GM23248 (cell line): ENCODE results near the gene TNFRSF19. TPM values are rescaled to one million over a fixed set of nuclear protein-coding genes. Genes with fewer than 3 reads are reported as not detected.

Experiments
- DNase-seq: peaks from one replicate; pipeline ENCODE4 v3.0.0-alpha.2; 2015
- H2AFZ ChIP-seq: fragments of 200-600 bp; sonication (generic); 2 replicates; pipeline ENCODE4 v1.6.1; 2016; ENCODE audit warnings: antibody characterized with exemption
- H3F3A ChIP-seq: fragments of 200-600 bp; sonication (generic); 2 replicates; pipeline ENCODE4 v1.6.1; 2016; ENCODE audit warnings: mild to moderate bottlenecking, antibody characterized with exemption, mixed run types; ENCODE audit not compliant: insufficient read depth
- H3K27ac ChIP-seq: fragments of 200-600 bp; sonication (generic); 2 replicates; pipeline ENCODE4 v1.5.1; 2016; ENCODE audit warnings: mild to moderate bottlenecking
- H3K27me3 ChIP-seq: fragments of 200-600 bp; sonication (generic); replicated peaks from 2 replicates; pipeline ENCODE4 v1.6.1; 2016; ENCODE audit warnings: mild to moderate bottlenecking; ENCODE audit not compliant: insufficient read depth
- H3K36me3 ChIP-seq: fragments of 200-600 bp; sonication (generic); 2 replicates; pipeline ENCODE4 v1.6.1; 2016; ENCODE audit warnings: low read depth, mild to moderate bottlenecking
- H3K4me1 ChIP-seq: fragments of 200-600 bp; sonication (generic); 2 replicates; pipeline ENCODE4 v1.6.1; 2016; ENCODE audit warnings: mild to moderate bottlenecking; ENCODE audit not compliant: insufficient read depth
- H3K4me2 ChIP-seq: fragments of 200-600 bp; sonication (generic); one replicate; pipeline ENCODE4 v1.6.1; 2016; ENCODE audit warnings: mild to moderate bottlenecking; ENCODE audit not compliant: unreplicated experiment
- H3K4me3 ChIP-seq: fragments of 200-600 bp; sonication (generic); 2 replicates; pipeline ENCODE4 v1.5.1; 2016; ENCODE audit warnings: mild to moderate bottlenecking
- H3K79me2 ChIP-seq: fragments of 200-600 bp; sonication (generic); 2 replicates; pipeline ENCODE4 v1.6.1; 2016; ENCODE audit warnings: mild to moderate bottlenecking; ENCODE audit not compliant: insufficient read depth
- H3K9ac ChIP-seq: fragments of 200-600 bp; sonication (generic); 2 replicates; pipeline ENCODE4 v1.6.1; 2016; ENCODE audit warnings: mild to moderate bottlenecking
- H3K9me2 ChIP-seq: fragments of 200-600 bp; sonication (generic); 2 replicates; pipeline ENCODE4 v1.6.1; 2016; ENCODE audit warnings: mixed run types, mild to moderate bottlenecking, moderate library complexity; ENCODE audit not compliant: insufficient read depth
- H3K9me3 ChIP-seq: fragments of 200-600 bp; sonication (generic); one replicate; pipeline ENCODE4 v1.6.1; 2017; ENCODE audit warnings: low read depth
- H4K20me1 ChIP-seq: fragments of 200-600 bp; sonication (generic); 2 replicates; pipeline ENCODE4 v1.6.0; 2016; ENCODE audit not compliant: insufficient read depth
- EZH2 ChIP-seq: fragments of 200-600 bp; sonication (generic); IDR thresholded peaks from 2 replicates; pipeline ENCODE4 v1.6.1; 2018; ENCODE audit warnings: antibody characterized with exemption, mild to moderate bottlenecking; ENCODE audit not compliant: insufficient read depth, poor library complexity, severe bottlenecking
- EZH2phosphoT487 ChIP-seq: fragments of 200-600 bp; sonication (generic); IDR thresholded peaks from 2 replicates; pipeline ENCODE4 v1.6.1; 2018; ENCODE audit warnings: antibody characterized with exemption, moderate library complexity, mild to moderate bottlenecking, low read depth; ENCODE audit not compliant: insufficient read depth
- WGBS, 2 experiments: methylation state at CpG; one replicate each; pipeline ENCODE4 v1.1.6; 2015 to 2017; ENCODE audit warnings: low lambda C conversion rate in 2 of 2, low coverage in 1 of 2; ENCODE audit errors: missing lambda C conversion rate in 2 of 2; 5-methylcytosine and 5-hydroxymethylcytosine counted together
- in situ Hi-C: fragments of 300-500 bp; cut with MboI; formaldehyde crosslinking; loops from 2 replicates; pipeline ENCODE4 v1.15.0; 2020
- polyA plus RNA-seq: library from polyadenylated mRNA; unstranded; fragments of >200 nt; fragmentation: Nextera tagmentation; extraction: Ambion mirVana; gene quantifications from 2 replicates; pipeline ENCODE4 v1.2.1, GENCODE V29; 2016
- total RNA-seq: library from RNA; depleted of rRNA; stranded (reverse); fragments of >200 nt; shearing (Covaris generic); gene quantifications from 2 replicates; pipeline ENCODE4 v1.2.3, GENCODE V29; 2014

TNFRSF19 gene
- total and polyA plus RNA-seq, 2 experiments from 2014 or later, result 3.4 TPM

- Histone ChIP-seq H3F3A (no peaks in the 10 kb centered on the region), H3K4me3 (no peak overlapping the region), H3K9ac (no peak overlapping the region), H3K27ac (no peak overlapping the region), H3K36me3 (no peaks in the 10 kb centered on the region), H2AFZ (no peak overlapping the region), H3K9me3 (no peaks in the 10 kb centered on the region), H3K79me2 (no peaks in the 10 kb centered on the region), H3K27me3 (no peaks in the 10 kb centered on the region), H3K9me2 (no peaks in the 10 kb centered on the region), H3K4me1 (no peaks in the 10 kb centered on the region), H4K20me1 (no peaks in the 10 kb centered on the region), H3K4me2 (no peak overlapping the region)
- in situ Hi-C loops, result no loop called here
- no peak for DNase-seq
- WGBS, 2 experiments, result 89 to 92% methylated on average over 3 of the region's 3 CpGs
- TF ChIP-seq EZH2 (no peak), EZH2phosphoT487 (no peak)
Measured at GRCh38 chr13:23690668-23691067, 120.5 kb downstream of the TNFRSF19 start.

- Histone ChIP-seq H3K27me3 (no peaks in the 10 kb centered on the region), H3F3A (no peaks in the 10 kb centered on the region), H3K4me3 (no peak overlapping the region), H3K9ac (no peak overlapping the region), H3K27ac (no peak overlapping the region), H4K20me1 (no peaks in the 10 kb centered on the region), H3K36me3 (no peaks in the 10 kb centered on the region), H3K4me2 (no peak overlapping the region), H3K9me2 (no peaks in the 10 kb centered on the region), H3K4me1 (no peaks in the 10 kb centered on the region), H2AFZ (no peak overlapping the region), H3K79me2 (no peaks in the 10 kb centered on the region), H3K9me3 (no peaks in the 10 kb centered on the region)
- DNase-seq, result no peak
- TF ChIP-seq EZH2phosphoT487 (no peak), EZH2 (no peak)
- 44 to 55% methylated on average over 3 of the region's 3 CpGs for WGBS, 2 experiments
- in situ Hi-C loops, result no loop called here
Measured at GRCh38 chr13:23692816-23693215, 122.6 kb downstream of the TNFRSF19 start.

- H2AFZ ChIP-seq, result no peak overlapping the region
- TF ChIP-seq EZH2phosphoT487, result no peak
- TF ChIP-seq EZH2, result no peak
- H3K79me2 ChIP-seq, result no peaks in the 10 kb centered on the region
Measured at GRCh38 chr13:23695196-23695595, 125.0 kb downstream of the TNFRSF19 start.

GRCh38 chr13:23695711-23696464 is 125.7 kb downstream of the TNFRSF19 start:
- no peak overlapping the region for H3K4me2 ChIP-seq
- no peak overlapping the region for H3K9ac ChIP-seq
- WGBS, 2 experiments, result 74% methylated on average over 41 to 46 of the region's 46 CpGs
- H3F3A ChIP-seq, result no peaks in the 10 kb centered on the region
- no peaks in the 10 kb centered on the region for H3K9me2 ChIP-seq
- H3K27me3 ChIP-seq, result no peaks in the 10 kb centered on the region
- in situ Hi-C loops, result no loop called here
- no peak for DNase-seq
- H3K9me3 ChIP-seq, result no peaks in the 10 kb centered on the region
- H3K4me3 ChIP-seq, result no peak overlapping the region
- no peaks in the 10 kb centered on the region for H3K4me1 ChIP-seq
- no peaks in the 10 kb centered on the region for H3K79me2 ChIP-seq
- no peaks in the 10 kb centered on the region for H4K20me1 ChIP-seq
- no peak overlapping the region for H2AFZ ChIP-seq
- no peaks in the 10 kb centered on the region for H3K36me3 ChIP-seq
- no peak overlapping the region for H3K27ac ChIP-seq
- no peak for TF ChIP-seq EZH2
- TF ChIP-seq EZH2phosphoT487, result no peak

More at GRCh38 chr13:23695196-23695595, 125.0 kb downstream of the TNFRSF19 start:
- DNase-seq, result no peak
- Histone ChIP-seq H3K9me2 (no peaks in the 10 kb centered on the region), H3K9ac (no peak overlapping the region), H3K27ac (no peak overlapping the region), H3K4me2 (no peak overlapping the region), H3K36me3 (no peaks in the 10 kb centered on the region), H3K4me3 (no peak overlapping the region), H3K4me1 (no peaks in the 10 kb centered on the region), H3K9me3 (no peaks in the 10 kb centered on the region), H3K27me3 (no peaks in the 10 kb centered on the region), H3F3A (no peaks in the 10 kb centered on the region), H4K20me1 (no peaks in the 10 kb centered on the region)
- in situ Hi-C loops, result no loop called here
- 93% methylated on average over 11 to 28 of the region's 28 CpGs for WGBS, 2 experiments
